IgD-negative memory B cell (primary cell): Measurements from ENCODE around the gene OGFOD2. TPM values are rescaled to one million over a fixed set of nuclear protein-coding genes. Genes with fewer than 3 reads are reported as not detected.

Experiments used
- H3K27ac Mint-ChIP-seq, 3 donors: one replicate each; pipeline ENCODE4 v1.8.0; 2020 to 2022; ENCODE audit warnings: mild to moderate bottlenecking in 3 of 3, mixed read lengths in 3 of 3, moderate library complexity in 1 of 3
- H3K27me3 Mint-ChIP-seq: one replicate; pipeline ENCODE4 v1.8.0; 2021; ENCODE audit warnings: mixed read lengths
- H3K36me3 Mint-ChIP-seq: one replicate; pipeline ENCODE4 v1.8.0; 2020; ENCODE audit warnings: mild to moderate bottlenecking, mixed read lengths
- H3K4me1 Mint-ChIP-seq, 3 donors: one replicate each; pipeline ENCODE4 v1.8.0; 2020 to 2022; ENCODE audit warnings: mixed read lengths in 3 of 3, mild to moderate bottlenecking in 1 of 3
- H3K4me3 Mint-ChIP-seq, 4 donors: one replicate each; pipeline ENCODE4 v1.8.0; 2020 to 2022; ENCODE audit warnings: mild to moderate bottlenecking in 4 of 4, mixed read lengths in 4 of 4, moderate library complexity in 3 of 4
- H3K9me3 Mint-ChIP-seq, 3 donors: one replicate each; pipeline ENCODE4 v1.8.0; 2020 to 2021; ENCODE audit warnings: mixed read lengths in 3 of 3, mild to moderate bottlenecking in 1 of 3
- polyA plus RNA-seq: library from polyadenylated mRNA; unstranded; fragments of 300-500 nt; fragmentation: Illumina TruSeq; gene quantifications from one replicate; pipeline ENCODE4 v1.2.3, GENCODE V29; 2021

The OGFOD2 gene
- polyA plus RNA-seq, 1 donor from 2014 or later, result 20.2 TPM

DNA sequence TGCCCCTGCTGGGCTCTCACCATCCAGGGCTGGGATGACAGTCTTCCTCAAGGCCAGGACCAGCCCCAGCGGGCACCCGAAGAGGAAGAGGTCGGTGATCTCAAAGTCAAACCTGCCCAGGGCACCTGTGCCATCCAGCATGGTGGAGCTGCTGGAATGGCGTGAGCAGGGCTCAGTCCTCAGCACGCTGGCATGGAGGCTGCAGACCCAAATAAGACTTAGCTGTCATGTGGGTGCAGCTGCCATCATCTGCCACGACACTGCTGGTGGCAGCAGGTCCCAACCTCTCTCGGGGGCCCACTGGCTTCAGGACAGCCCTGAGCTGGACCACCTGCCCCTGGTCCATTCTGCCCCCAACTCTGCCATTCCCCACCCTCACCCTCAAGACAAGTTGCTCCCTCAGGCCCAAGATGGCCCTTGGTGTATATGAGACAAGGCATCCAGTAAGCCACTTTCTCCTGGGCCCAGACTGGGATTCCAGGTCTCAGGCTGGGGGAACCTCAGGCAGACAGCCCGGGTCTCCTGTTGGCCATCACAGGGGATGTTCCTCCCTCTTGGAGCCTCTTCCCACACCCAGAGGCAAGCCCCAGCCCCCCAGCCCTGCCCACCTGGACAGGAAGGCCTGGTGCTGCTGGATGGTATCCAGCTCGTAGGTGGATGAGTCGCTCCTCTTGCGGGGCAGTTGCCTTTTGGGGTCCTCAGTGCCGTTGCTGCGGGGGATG lies 19.9 kb downstream of the OGFOD2 start:
- H3K9me3 Mint-ChIP-seq, result no peaks in the 10 kb centered on the region
- no peak overlapping the region for H3K4me3 Mint-ChIP-seq
- H3K4me1 Mint-ChIP-seq, result peaks cover 0 to 4% (median 3%) of the 10 kb centered on the region in 3 donors
- H3K27me3 Mint-ChIP-seq, result peaks cover 1% of the 10 kb centered on the region
- H3K36me3 Mint-ChIP-seq, result peaks cover 2% of the 10 kb centered on the region
- H3K27ac Mint-ChIP-seq, result no peak overlapping the region

DNA sequence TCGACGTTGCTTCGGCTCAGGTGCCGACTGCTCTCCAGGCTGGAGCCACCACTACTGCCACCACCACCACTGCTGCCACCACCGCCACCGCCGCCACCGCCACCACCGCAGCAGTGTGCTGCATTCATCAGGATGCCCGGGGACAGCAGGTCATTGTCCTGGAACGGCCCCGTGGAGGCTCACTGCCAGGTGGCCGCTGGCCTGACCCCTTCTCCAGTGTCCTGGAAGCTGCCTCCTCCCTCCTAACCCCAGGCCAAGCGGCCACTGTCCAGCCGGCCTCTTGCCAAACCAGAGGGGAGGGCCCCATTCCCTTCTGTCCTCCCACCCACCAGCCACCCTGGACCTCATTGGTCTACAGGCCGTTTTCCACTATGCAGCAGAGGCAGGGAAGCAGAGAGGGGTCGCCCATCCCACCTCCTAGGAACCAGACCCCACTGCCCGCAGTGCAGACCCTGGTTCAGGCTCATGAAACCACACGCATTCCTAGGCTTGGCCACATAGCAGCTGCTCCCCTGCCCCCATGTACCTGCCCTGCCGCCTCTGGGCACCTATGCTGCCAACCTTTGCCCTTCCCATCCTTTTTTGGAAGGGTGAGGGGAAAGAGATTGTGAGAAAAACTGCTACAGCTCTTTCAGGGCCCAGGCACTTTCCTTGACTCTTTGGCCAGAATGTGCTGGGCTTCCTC lies 20.6 kb downstream of the OGFOD2 start:
- peaks cover 0 to 4% (median 3%) of the 10 kb centered on the region in 3 donors for H3K4me1 Mint-ChIP-seq
- H3K27me3 Mint-ChIP-seq, result peaks cover 1% of the 10 kb centered on the region
- H3K9me3 Mint-ChIP-seq, result no peaks in the 10 kb centered on the region
- peaks cover 2% of the 10 kb centered on the region for H3K36me3 Mint-ChIP-seq
- no peak overlapping the region for H3K27ac Mint-ChIP-seq
- no peak overlapping the region for H3K4me3 Mint-ChIP-seq

DNA sequence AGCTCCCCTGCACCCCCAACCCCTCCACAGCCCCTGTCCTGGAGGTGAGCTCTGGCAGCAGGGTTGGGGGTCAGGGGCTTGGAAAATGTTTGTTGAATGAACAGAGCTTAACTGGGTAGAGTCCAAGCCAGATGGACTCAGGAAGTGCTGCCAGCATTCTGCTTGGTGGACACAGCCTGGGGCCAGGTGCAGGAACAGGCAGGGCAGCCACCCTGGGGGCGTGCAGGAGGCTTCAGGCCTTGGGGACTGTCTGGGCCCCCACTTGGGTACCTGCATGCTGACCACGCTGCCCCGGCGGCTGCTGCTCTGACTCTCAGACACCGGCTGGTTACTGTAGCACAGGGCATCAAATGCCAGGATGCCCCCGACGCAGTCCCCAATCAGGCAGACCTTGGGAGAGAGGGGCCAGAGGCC lies 21.2 kb downstream of the OGFOD2 start:
- Mint-ChIP-seq H3K4me3 (no peak overlapping the region), H3K36me3 (peaks cover 2% of the 10 kb centered on the region), H3K4me1 (peaks cover 0 to 4% (median 3%) of the 10 kb centered on the region in 3 donors), H3K9me3 (no peaks in the 10 kb centered on the region), H3K27ac (no peak overlapping the region), H3K27me3 (peaks cover 4% of the 10 kb centered on the region)

DNA sequence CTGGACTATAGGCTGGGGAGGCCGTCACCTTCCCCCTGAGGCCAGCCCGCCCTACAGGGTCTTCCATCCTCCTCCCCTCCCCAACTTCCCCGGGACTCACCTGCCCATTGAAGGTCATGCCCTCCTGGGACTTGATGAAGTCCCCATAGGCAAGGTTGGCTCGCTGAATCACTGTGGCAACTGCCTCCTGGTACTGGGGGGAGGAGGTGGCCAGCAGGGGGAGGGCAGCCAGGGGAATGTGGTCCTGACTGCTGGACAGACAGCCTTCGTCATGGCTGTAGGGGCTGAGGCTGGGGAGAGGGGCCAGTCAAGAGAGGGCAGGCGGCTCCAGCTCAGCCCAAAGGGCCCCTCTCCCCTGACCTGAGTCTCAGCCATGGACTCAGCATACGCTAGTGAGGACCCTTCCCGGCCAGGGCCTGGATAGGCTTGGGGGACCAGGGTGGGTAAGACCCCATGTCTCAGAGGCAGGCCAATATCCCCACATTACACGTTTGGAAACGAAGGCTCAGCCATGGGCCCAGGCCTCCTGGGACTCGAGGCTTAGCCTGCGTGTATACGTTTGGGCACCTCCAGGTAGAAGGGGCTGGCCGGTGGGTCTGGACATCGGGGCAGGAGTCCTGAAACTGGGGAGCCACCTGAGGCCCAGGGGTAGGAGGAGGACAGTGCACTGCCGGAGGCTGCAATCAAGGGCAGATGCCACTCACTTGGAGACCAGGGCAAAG lies 21.7 kb downstream of the OGFOD2 start:
- H3K36me3 Mint-ChIP-seq, result peaks cover 2% of the 10 kb centered on the region
- H3K27ac Mint-ChIP-seq, result no peak overlapping the region
- H3K4me3 Mint-ChIP-seq, result no peak overlapping the region
- H3K4me1 Mint-ChIP-seq, result peaks cover 0 to 4% (median 3%) of the 10 kb centered on the region in 3 donors
- H3K27me3 Mint-ChIP-seq, result peaks cover 4% of the 10 kb centered on the region
- no peaks in the 10 kb centered on the region for H3K9me3 Mint-ChIP-seq

DNA sequence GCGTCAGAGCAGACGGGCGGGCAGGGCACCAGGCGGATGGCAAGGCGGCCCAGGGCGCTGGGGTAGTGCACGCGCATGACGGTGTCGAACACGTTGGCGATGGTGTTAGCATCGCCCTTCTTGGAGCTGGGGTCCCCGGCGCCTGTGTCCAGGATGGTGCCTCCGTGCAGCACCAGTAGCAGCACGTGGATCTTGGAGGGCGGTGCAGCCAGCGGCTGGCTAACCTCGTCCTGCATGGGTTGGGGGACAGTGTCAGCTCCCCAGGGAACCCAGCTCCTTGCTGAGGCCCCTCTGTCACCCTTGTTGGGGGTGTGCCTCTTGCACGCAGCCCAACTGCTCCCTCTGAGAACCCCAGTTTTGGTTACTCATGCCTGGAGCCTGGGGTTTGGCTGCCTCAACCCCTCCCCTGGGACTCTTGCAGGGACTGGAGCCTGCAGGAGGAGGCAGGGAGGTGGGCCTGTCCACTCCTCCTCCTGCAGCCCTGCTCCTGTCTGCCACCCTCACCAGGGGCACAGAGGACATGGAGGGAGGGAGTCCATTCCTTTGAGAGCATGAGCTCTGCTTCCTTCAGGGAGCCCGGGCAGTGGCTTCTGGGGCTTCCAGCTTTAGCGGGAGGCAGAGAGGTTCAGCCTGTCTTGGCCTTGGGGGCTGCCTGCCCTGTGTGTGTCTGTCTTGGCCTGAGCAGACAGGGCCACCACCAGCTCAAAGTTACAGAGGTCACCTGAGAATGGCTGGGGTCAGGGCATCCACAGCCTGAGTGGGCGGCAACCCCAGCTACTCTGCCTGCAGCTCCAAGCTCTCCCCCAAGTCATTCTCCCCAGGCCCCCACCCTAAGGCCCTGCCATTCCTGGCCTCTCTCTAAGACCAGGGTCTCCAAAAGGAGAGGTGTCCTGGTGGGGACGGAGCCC lies 22.6 kb downstream of the OGFOD2 start:
- H3K4me3 Mint-ChIP-seq, result no peak overlapping the region
- H3K36me3 Mint-ChIP-seq, result peaks cover 2% of the 10 kb centered on the region
- peaks cover 4% of the 10 kb centered on the region for H3K27me3 Mint-ChIP-seq
- H3K27ac Mint-ChIP-seq, result no peak overlapping the region
- peaks cover 0 to 4% (median 3%) of the 10 kb centered on the region in 3 donors for H3K4me1 Mint-ChIP-seq
- no peaks in the 10 kb centered on the region for H3K9me3 Mint-ChIP-seq

DNA sequence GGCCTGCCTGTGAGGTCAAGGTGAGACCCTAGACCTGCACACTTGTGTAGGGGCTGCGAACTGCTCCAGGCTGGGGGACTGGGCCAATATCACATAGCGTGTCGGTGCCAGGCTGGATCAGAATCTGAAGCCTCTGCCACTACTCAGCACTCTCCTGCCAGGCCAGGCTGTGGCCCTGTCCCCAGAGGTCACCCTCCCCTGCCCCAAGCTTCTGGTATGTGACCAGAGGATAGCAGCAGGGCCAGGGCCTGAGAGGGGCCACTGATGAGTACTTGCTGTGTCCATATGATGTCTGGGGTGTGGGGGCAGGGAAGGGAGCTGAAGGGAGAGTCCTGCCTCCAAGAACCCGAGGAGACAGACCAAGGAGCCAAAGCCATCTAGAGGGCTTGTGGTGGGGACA lies 23.3 kb downstream of the OGFOD2 start:
- H3K4me3 Mint-ChIP-seq, result no peak overlapping the region

DNA sequence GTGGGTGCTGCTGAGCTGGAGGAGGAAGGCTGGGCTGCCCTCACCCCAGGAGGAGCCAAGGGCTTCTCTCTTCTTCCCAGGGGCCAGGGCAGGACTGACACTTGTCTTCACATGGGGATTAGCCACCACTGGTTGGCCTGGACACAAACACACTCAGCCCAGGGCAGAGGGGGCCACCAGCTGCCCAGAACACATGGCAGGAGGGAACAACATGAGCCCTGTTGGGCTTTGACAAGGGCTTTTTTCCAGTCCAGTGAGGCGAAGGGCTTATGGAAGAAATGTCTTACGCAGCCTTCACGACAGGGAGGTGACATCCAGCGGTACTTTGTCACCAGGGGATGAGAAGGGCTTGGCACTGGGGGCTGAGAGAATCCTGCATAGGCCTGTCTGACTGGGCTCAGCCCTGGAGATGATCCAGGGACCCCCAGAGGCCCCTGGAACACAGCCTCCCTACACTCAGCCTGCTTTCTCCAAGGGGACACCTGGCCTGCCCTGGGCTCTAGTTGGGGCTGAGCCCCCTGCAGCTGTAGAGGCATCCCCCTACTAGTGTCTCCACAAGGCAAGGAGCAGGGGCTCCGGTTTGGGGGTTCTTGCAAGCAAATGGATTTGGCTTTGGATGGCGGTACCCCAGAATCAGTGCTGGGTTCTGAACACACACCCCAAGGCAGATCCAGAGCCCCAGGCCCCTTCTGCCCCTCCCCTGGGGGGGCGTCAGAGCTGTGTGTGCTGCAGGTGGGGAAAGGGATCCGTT lies 24.3 kb downstream of the OGFOD2 start:
- Mint-ChIP-seq H3K4me3 (no peak overlapping the region), H3K27me3 (peaks cover 3% of the 10 kb centered on the region), H3K9me3 (no peaks in the 10 kb centered on the region), H3K27ac (no peak overlapping the region), H3K4me1 (no peaks in the 10 kb centered on the region), H3K36me3 (peaks cover under 1% of the 10 kb centered on the region)

More for the DNA sequence above, 23.3 kb downstream of the OGFOD2 start:
- no peaks in the 10 kb centered on the region for H3K9me3 Mint-ChIP-seq
- no peak overlapping the region for H3K27ac Mint-ChIP-seq
- H3K4me1 Mint-ChIP-seq, result peaks cover 0 to 2% (median 2%) of the 10 kb centered on the region in 3 donors
- peaks cover 4% of the 10 kb centered on the region for H3K27me3 Mint-ChIP-seq
- H3K36me3 Mint-ChIP-seq, result peaks cover 2% of the 10 kb centered on the region

DNA sequence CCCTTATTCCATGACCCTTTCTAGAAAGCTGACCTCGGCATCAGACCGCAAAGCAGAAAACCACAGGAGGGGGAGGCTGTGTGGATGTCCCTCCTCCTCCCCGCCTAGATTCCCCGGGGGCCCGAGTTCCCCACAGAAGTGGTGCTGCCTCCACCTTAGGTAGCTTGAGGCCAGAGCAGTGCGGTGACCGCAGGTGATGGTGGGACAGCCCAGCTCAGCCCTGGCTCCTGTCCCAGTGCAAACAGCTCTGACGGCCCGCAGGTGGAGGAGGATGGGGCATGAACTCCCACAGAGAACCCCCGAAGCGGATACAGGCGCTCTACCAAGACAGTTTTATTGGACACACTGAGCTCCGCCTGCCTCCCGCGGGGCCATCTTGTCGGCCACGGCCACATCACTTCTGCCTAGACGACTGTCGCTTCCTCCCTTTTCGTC lies 25.0 kb downstream of the OGFOD2 start:
- Mint-ChIP-seq H3K9me3 (no peaks in the 10 kb centered on the region), H3K4me1 (no peaks in the 10 kb centered on the region), H3K4me3 (peak overlapping the region in 1 of 4 donors; percentile 67), H3K36me3 (no peaks in the 10 kb centered on the region), H3K27me3 (peaks cover 3% of the 10 kb centered on the region), H3K27ac (no peak overlapping the region)

DNA sequence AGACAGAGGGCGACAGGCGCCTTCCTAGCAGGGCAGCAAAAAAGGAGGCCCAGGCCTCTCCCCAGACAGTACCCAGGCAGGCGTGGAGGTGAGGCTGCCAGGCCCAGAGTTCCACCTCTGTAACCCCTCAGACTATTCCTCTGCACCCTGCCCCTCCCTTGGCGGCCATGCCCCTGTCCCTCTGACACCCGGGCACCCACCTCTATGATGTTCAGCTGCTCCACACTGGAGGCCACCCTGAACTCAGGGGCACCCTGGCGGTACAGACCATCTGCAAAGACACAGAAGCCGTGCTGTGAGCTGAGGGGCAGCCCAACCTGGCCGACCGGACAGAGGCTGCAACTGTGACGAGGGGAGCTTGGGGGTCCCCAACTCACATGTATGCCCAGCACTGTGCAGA lies 25.5 kb downstream of the OGFOD2 start:
- Mint-ChIP-seq H3K4me1 (no peaks in the 10 kb centered on the region), H3K4me3 (no peak overlapping the region), H3K9me3 (no peaks in the 10 kb centered on the region), H3K27ac (no peak overlapping the region), H3K27me3 (peaks cover 3% of the 10 kb centered on the region), H3K36me3 (no peaks in the 10 kb centered on the region)

DNA sequence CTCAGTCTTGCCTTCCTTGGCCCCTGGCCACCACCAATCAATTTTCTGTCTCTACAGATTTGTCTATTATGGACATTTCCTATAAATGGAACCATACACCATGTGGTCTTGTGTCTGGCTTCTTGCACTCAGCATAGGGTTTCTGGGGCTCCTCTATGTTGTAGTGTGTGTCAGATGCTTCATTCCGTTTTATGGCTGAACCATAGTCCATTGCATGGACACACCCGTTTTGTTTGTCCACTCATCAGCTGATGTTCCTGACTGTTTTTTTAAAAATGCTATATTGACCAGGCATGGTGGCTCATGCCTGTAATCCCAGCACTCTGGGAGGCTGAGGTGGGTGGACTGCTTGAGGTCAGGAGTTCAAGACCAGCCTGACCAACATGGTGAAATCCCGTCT lies 26.4 kb downstream of the OGFOD2 start:
- no peak overlapping the region for H3K4me3 Mint-ChIP-seq
- no peak overlapping the region for H3K27ac Mint-ChIP-seq
- peaks cover 3% of the 10 kb centered on the region for H3K27me3 Mint-ChIP-seq

DNA sequence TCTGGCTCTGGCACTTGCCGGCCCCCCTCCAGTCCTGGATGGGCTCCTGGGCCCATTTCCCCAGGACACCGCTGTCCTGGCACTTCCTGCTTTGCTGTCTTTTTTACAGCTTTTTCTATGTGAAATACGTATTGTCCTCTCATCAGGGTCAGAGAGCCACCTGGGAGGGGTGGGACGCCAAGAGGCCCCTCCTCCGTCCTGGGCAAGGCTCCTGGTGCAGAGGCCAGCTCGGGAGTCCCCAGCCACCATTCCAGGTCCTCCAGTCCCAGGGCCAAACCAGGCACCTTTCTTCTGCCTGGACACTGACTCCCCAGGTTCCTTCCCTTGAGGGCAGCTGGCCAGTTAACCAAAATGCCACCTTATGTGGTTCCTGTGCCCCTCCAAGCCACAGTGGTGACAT lies 28.2 kb downstream of the OGFOD2 start:
- H3K4me3 Mint-ChIP-seq, result no peak overlapping the region
- no peak overlapping the region for H3K27ac Mint-ChIP-seq

More for the DNA sequence above, 26.4 kb downstream of the OGFOD2 start:
- Mint-ChIP-seq H3K4me1 (no peaks in the 10 kb centered on the region), H3K9me3 (no peaks in the 10 kb centered on the region), H3K36me3 (no peaks in the 10 kb centered on the region)

DNA sequence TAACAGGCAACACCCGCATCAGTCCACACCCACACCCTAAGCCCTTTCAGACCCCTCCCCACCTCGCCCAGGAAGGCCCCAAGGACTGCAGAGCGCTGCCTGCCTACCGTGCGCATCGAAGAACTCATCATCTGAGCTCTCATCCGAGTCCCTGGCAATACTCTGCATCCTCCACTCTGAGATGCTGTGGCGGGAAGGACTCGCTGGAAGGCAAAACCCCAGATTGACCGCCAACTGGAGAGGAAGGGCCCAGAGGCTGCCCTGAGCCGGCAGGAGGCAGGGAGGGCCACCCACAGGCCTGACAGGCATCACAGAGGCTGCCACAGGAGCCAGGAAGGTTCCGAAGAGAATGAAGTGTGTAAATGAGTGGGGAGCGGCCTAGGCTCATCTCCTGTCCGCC lies 29.2 kb downstream of the OGFOD2 start:
- Mint-ChIP-seq H3K36me3 (no peaks in the 10 kb centered on the region), H3K4me1 (no peaks in the 10 kb centered on the region), H3K4me3 (no peak overlapping the region), H3K27me3 (peaks cover 4% of the 10 kb centered on the region), H3K27ac (no peak overlapping the region), H3K9me3 (no peaks in the 10 kb centered on the region)

More for the DNA sequence above, 28.2 kb downstream of the OGFOD2 start:
- Mint-ChIP-seq H3K36me3 (no peaks in the 10 kb centered on the region), H3K27me3 (peaks cover 4% of the 10 kb centered on the region), H3K9me3 (no peaks in the 10 kb centered on the region), H3K4me1 (no peaks in the 10 kb centered on the region)

DNA sequence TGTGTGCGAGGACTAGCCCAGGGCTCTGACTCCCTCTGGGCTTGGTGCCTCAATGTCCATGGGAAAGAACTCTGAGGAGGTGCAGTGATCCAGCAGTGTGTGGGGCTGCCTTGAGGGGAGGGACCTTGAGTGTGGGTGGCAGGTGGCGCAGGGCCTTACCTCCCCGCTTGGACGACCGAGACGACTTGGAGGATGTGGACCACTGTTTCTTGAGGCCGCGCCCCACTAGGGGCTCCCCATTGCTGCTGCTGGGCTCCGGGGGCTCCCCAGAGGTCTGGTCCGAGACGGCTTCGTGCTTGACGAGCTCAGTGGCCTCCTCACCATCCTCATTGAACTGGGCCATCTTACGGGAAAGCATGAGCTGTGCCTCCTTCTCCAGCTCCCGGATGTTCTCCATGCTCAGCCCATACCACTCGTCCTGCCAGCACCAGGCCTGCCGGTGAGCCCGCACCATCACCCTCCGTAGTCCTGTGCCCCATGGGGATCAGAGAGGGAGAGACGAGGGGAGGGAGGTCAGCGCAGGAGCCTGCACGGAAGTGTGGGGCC lies 30.1 kb downstream of the OGFOD2 start:
- no peaks in the 10 kb centered on the region for H3K36me3 Mint-ChIP-seq
- H3K4me3 Mint-ChIP-seq, result peak overlapping the region in 1 of 4 donors; percentile 51
- no peaks in the 10 kb centered on the region for H3K4me1 Mint-ChIP-seq
- H3K27me3 Mint-ChIP-seq, result peaks cover 4% of the 10 kb centered on the region
- no peak overlapping the region for H3K27ac Mint-ChIP-seq
- no peaks in the 10 kb centered on the region for H3K9me3 Mint-ChIP-seq

DNA sequence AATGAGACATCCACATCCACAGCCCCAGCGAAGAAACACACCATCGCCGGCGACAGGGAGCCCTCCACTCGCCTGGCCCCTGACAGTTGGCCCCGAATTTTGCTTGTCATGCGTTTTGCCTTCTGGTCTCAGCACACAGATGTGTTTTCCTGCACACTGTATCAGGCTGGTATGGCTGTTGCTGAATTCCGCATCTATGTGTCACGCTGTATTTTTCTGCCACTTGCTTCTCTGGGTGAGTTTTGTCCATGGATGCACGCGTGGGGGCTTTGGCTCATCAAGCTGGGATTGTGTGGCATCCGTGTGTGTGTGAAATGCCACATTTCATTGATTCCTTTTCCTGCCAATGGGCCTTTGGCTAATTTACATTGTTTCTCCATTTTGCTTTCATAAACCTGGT lies 31.9 kb downstream of the OGFOD2 start:
- H3K27me3 Mint-ChIP-seq, result peaks cover 1% of the 10 kb centered on the region
- H3K4me3 Mint-ChIP-seq, result no peak overlapping the region
- H3K4me1 Mint-ChIP-seq, result no peaks in the 10 kb centered on the region
- H3K36me3 Mint-ChIP-seq, result peaks cover 1% of the 10 kb centered on the region
- H3K27ac Mint-ChIP-seq, result peak overlapping the region in 1 of 3 donors; percentile 27
- H3K9me3 Mint-ChIP-seq, result no peaks in the 10 kb centered on the region
